ENCODE measurements around the gene UIMC1.

The UIMC1 gene

GRCh38 chr5:176918613-176919012 lies 88.0 kb downstream of the UIMC1 start:
- DNase-seq: no peak
- in situ Hi-C loops (cut with HindIII; ENCODE audit: low pct_ligation_motif_present, low pct_unique_long_range_greater_than_20kb, low sequenced_read_pairs): loop anchor here (25.0 kb wide), 1 partner anchor 106 kb away; the partner anchor contains the start of gene UNC5A

DNA sequence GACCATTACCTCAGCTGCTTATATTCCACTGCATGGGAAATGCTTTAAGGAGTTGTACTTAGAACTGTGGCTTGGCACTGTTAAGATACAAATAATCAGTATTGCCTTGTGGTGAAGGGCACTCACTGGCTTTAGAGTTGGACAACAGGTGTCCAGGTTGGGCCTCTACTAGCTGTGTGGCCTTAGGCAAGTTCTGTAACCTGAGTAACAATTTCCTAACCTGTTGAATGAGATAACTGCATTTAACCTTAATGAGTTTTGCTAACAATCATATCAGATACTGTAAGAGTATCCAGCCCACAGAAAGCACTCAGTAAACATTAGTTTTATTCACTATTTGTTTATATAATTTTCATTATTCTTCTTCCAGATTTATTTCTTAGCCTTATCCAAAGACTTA lies 90.2 kb downstream of the UIMC1 start:
- DNase-seq: no peak
- in situ Hi-C loops (cut with HindIII; ENCODE audit: low pct_ligation_motif_present, low pct_unique_long_range_greater_than_20kb, low sequenced_read_pairs): loop anchor here (25.0 kb wide), 1 partner anchor 104 kb away; the partner anchor contains the start of gene UNC5A

DNA sequence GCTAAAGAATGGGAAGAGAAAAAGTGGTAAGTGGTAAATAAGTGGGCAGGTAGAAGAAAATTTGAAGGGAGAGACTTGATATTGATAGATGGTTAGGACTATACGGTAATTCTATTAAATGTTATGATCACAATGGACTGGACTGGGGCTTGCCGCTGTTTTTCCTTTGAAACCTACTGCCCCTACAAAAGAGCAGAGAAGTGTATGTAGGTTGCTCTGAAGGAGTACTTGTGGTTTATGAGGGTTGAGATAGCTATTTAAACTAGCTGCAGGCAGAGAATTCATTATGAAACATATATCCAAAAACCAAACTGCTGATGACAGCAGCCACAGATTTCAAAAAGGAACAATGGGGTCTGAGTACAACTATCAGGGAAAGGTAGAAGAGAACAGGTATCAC lies 90.7 kb downstream of the UIMC1 start:
- in situ Hi-C loops (cut with HindIII; ENCODE audit: low pct_ligation_motif_present, low pct_unique_long_range_greater_than_20kb, low sequenced_read_pairs): loop anchor here (25.0 kb wide), 1 partner anchor 104 kb away; the partner anchor contains the start of gene UNC5A
- DNase-seq: no peak

DNA sequence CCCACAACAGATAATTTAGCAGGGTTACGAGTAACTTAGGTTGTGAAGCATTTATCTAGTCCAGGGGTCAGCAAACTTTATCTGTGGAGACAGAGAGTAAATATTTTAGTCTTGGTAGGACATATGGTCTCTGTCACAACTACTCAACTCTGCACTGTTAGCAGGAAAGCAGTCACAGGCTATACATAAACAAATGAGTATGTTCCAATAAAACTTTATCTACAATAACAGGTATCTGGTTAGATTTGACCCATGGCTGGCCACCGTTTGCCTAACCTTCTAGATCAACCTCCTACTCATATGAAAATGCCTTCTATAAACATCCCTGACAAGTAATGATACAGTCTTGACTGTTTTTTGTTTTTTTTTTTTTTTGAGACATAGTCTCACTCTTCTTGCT lies 94.5 kb downstream of the UIMC1 start:
- no peak for DNase-seq
- in situ Hi-C loops (cut with HindIII; ENCODE audit: low pct_ligation_motif_present, low pct_unique_long_range_greater_than_20kb, low sequenced_read_pairs): loop anchor here (25.0 kb wide), 1 partner anchor 100 kb away; the partner anchor contains the start of gene UNC5A

DNA sequence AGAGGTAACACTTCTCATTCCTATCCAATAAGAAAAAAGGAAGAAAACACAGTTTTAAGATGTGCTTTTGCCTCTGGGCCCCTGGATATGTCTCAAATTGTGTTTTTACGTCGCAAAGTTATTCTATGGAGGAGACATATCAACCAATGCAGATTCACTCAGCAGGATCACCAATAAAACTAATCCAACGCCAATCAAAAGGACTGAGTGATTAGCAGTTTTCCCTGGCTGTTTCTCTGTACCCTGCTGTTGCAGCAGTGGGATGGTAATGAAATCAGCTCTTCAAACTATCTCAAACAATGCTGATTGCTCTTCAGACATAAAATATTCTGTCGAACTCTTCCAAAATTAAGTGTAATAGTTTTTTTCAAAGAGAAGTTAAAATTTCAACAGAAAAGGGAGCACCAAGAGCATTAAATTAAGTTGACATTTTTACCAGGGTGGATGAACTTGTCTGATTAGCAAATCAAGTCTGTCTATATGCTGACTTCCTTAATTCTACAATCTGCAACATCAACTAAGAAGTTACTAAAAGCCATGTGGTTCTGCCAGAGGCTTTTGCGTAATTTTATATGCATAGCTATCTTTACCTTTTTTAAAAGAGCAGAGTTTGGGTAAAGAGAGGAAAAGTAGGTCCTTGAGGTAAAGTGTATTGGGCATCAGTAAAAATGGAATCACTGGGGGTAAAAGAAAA lies 97.8 kb downstream of the UIMC1 start:
- in situ Hi-C loops (cut with HindIII; ENCODE audit: low pct_ligation_motif_present, low pct_unique_long_range_greater_than_20kb, low sequenced_read_pairs): loop anchor here (25.0 kb wide), 1 partner anchor 97 kb away; the partner anchor contains the start of gene UNC5A
- no peak for DNase-seq

GRCh38 chr5:176906796-176907195 lies 99.8 kb downstream of the UIMC1 start:
- in situ Hi-C loops (cut with HindIII; ENCODE audit: low pct_ligation_motif_present, low pct_unique_long_range_greater_than_20kb, low sequenced_read_pairs): loop anchor here (25.0 kb wide), 1 partner anchor 94 kb away; the partner anchor contains the start of gene UNC5A

DNA sequence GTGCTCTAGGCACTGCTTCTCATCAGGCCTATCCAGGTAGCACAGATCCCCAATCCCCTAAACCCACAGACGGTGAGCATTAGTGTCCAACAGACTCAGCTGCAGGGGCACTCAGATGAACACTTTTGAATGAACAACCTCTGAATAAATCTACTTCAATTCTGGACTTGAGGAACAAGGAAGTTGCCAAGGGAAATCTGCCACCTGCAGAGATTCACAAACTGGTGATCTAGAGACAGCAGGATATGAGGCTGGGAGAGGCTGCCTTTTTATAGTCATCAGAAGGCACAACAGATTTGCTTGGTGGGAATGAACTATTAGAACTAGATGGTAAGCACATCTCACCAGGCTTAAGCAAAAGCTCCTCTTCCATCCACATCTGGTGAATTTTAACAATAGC lies 100.5 kb downstream of the UIMC1 start:
- no peak for DNase-seq
- in situ Hi-C loops (cut with HindIII; ENCODE audit: low pct_ligation_motif_present, low pct_unique_long_range_greater_than_20kb, low sequenced_read_pairs): loop anchor here (25.0 kb wide), 1 partner anchor 94 kb away; the partner anchor contains the start of gene UNC5A

More at GRCh38 chr5:176906796-176907195, 99.8 kb downstream of the UIMC1 start:
- DNase-seq: no peak

- peak; percentile 32 for DNase-seq
- in situ Hi-C loops (cut with HindIII; ENCODE audit: low pct_ligation_motif_present, low pct_unique_long_range_greater_than_20kb, low sequenced_read_pairs): loop anchor here (25.0 kb wide), 1 partner anchor 92 kb away; the partner anchor contains the start of gene UNC5A
These were observed 102.3 kb downstream of the UIMC1 start for GRCh38 chr5:176904276-176904675.

DNA sequence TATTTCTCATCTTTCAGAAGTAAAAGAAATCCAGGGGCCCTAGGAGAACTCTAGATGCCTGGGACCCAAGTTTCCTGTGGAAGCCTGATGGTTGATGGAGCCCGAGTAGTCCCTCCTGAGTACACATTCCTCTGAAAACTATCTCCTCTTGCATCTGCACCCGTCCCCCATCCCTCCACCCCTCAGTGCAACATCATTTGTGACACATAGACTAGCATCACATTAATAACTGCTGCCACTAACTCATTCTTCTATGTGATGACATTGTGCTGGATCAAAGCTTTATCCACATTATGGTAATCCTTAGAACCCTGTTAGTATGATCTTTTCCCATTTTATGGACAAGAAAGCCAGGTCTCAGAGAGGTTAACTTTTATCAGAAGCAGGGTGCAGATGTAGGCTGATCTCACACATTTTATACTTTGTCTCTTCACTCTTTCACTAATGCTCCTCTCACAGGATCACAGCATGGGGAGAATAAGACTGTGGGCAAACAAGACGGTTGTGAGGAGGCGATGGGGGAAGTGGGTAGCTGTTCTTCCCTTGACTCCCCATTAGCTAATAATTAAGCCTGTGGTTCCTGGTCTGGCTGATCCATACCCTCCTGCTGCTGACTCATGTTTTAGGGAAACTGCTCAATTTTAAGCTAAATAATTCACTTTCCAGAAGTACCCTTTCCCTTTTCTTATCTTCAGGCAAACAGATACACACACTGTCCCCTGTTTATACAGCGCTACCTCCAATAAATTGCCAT lies 103.5 kb downstream of the UIMC1 start:
- peak; percentile 87 for DNase-seq
- in situ Hi-C loops (cut with HindIII; ENCODE audit: low pct_ligation_motif_present, low pct_unique_long_range_greater_than_20kb, low sequenced_read_pairs): loop anchor here (25.0 kb wide), 1 partner anchor 91 kb away; the partner anchor contains the start of gene UNC5A

DNA sequence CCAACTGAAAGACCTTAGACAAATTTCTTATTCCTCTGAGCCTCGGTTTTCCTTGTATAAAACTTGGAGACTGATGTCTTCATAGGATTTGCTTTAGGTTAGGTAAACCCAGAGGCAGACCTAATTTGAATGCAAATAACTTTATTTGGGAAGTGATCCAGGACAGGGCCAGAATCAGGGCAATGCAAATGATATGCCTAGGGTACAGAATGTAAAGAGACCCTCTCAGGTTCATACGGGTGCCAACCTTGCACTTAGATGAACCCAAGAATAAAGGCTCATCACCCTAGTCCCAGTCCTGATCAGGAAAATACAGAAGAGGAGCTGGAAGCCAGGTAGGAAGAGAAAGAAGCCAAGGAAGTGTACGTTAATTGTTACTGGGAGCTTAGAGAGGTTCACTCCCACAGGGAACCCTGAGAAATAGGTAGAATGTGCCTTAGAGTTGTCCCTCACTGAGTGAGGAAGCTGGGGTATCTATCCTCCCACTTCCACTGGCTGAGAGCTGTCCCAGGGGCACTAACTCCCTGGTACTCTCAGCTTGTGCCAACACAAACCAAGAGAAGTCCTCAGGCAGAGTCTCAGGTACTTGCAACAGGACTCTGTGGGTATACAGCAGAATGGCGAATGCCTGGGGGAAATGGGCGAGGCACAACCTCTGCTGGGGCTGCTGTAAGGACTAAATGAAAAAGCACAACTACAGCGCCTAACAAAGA lies 104.3 kb downstream of the UIMC1 start:
- DNase-seq: no peak
- in situ Hi-C loops (cut with HindIII; ENCODE audit: low pct_ligation_motif_present, low pct_unique_long_range_greater_than_20kb, low sequenced_read_pairs): loop anchor here (25.0 kb wide), 1 partner anchor 90 kb away; the partner anchor contains the start of gene UNC5A

GRCh38 chr5:176901260-176902101 lies 105.1 kb downstream of the UIMC1 start:
- in situ Hi-C loops (cut with HindIII; ENCODE audit: low pct_ligation_motif_present, low pct_unique_long_range_greater_than_20kb, low sequenced_read_pairs): loop anchor here (25.0 kb wide), 1 partner anchor 89 kb away; the partner anchor contains the start of gene UNC5A
- peak; percentile 12 for DNase-seq

DNA sequence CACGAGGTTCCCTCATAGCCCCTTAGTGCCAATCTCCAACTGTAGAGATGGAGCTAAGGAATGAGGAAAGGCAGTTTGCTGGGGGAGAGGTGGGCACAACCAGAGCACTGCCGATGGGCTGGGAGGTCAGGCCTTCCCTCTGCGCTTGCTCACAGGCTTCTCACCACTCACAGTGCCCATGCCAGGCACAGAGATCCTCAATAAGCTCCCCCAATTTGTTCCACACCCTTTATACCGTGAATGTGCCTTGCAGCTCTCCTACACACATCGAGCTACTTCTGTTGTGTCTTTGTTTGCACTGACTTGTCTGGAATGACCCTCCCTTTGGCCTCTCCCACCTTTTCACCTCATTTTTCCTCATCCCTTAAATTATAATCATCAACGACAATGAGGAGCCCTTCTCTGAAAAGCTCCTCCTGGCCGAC lies 105.8 kb downstream of the UIMC1 start:
- no peak for DNase-seq
- in situ Hi-C loops (cut with HindIII; ENCODE audit: low pct_ligation_motif_present, low pct_unique_long_range_greater_than_20kb, low sequenced_read_pairs): loop anchor here (25.0 kb wide), 1 partner anchor 88 kb away; the partner anchor contains the start of gene UNC5A

- in situ Hi-C loops (cut with HindIII; ENCODE audit: low pct_ligation_motif_present, low pct_unique_long_range_greater_than_20kb, low sequenced_read_pairs): loop anchor here (25.0 kb wide), 1 partner anchor 88 kb away; the partner anchor contains the start of gene UNC5A
- DNase-seq: no peak
These were observed 106.4 kb downstream of the UIMC1 start for GRCh38 chr5:176899946-176900779.

DNA sequence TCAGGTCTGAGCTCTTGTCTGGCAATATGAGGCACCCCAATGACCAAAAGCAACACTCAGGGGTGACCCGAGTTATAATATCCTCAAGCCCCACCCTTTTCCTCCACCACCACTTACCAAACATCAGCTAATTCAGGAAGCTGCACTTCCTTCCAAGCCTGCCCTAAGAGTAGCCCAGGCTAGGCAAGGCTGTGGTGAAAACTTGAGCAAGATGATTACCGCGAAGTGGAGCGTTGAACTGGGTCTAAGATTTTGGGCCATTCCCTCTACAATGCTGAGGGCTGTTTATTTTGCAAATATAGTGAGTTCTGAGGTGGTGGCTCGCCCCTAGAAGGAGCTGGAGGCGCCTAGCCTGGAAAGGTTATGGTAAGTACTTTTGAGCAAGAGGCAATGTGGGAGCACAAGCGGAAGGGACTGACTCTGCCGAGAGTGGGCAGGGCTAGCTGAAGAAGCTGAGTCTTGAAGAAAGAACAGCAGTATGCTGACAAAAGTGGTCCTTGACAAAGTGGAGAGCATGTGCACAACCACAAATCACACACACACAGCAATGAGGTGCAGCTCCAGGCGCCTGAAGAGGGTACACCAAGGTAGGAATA lies 107.2 kb downstream of the UIMC1 start, which contains the start of gene HK3:
Gene HK3, minus strand, starts transcription at position 51 of the 596 bp plus-strand sequence. CDS start 3,187 bp downstream, outside the sequence.
- DNase-seq: no peak
- in situ Hi-C loops (cut with HindIII; ENCODE audit: low pct_ligation_motif_present, low pct_unique_long_range_greater_than_20kb, low sequenced_read_pairs): no loop called here

- in situ Hi-C loops (cut with HindIII; ENCODE audit: low pct_ligation_motif_present, low pct_unique_long_range_greater_than_20kb, low sequenced_read_pairs): no loop called here
- DNase-seq: no peak
These were observed 109.3 kb downstream of the UIMC1 start for GRCh38 chr5:176897263-176897662.

- DNase-seq: no peak
- in situ Hi-C loops (cut with HindIII; ENCODE audit: low pct_ligation_motif_present, low pct_unique_long_range_greater_than_20kb, low sequenced_read_pairs): no loop called here
These were observed 110.7 kb downstream of the UIMC1 start for GRCh38 chr5:176895831-176896230.

Measured in ACHN (cell line).